HUES48 (cell line): ENCODE data around the gene URGCP.
"Not testable (repeated sequence)": the region's sequence is repeated elsewhere in the genome, so short reads cannot be mapped to it uniquely, and the experiment has no call there.

Experiments used
- H3K27ac ChIP-seq: one replicate; pipeline ENCODE4 v1.7.0; 2013; ENCODE audit warnings: low read depth, low read length, inconsistent platforms
- H3K27me3 ChIP-seq: 2 replicates; pipeline ENCODE4 v1.6.1; 2013; ENCODE audit warnings: mild to moderate bottlenecking, low read length; ENCODE audit not compliant: control insufficient read depth, insufficient read depth
- H3K36me3 ChIP-seq: 2 replicates; pipeline ENCODE4 v1.6.1; 2013; ENCODE audit warnings: low read length; ENCODE audit not compliant: control insufficient read depth, insufficient read depth
- H3K4me1 ChIP-seq: 2 replicates; pipeline ENCODE4 v1.6.1; 2013; ENCODE audit warnings: mild to moderate bottlenecking, low read length; ENCODE audit not compliant: control insufficient read depth, insufficient read depth
- H3K4me3 ChIP-seq: 2 replicates; pipeline ENCODE4 v1.5.1; 2013; ENCODE audit warnings: mild to moderate bottlenecking, low read depth, low read length
- H3K9ac ChIP-seq: 2 replicates; pipeline ENCODE4 v1.6.1; 2013; ENCODE audit warnings: mild to moderate bottlenecking, low read depth, low read length, moderate library complexity
- H3K9me3 ChIP-seq: 2 replicates; pipeline ENCODE4 v1.6.1; 2013; ENCODE audit warnings: low read length; ENCODE audit not compliant: control insufficient read depth, insufficient read depth

Gene URGCP

GRCh38 chr7:43855176-43855575 is 51.2 kb downstream of the URGCP start:
- Histone ChIP-seq H3K4me3 (no peak overlapping the region), H3K9ac (no peak overlapping the region), H3K36me3 (no peaks in the 10 kb centered on the region), H3K9me3 (no peaks in the 10 kb centered on the region), H3K27ac (no peak overlapping the region), H3K4me1 (no peaks in the 10 kb centered on the region), H3K27me3 (no peaks in the 10 kb centered on the region)

GRCh38 chr7:43851805-43852204 is 54.6 kb downstream of the URGCP start:
- Histone ChIP-seq H3K27ac (no peak overlapping the region), H3K9ac (no peak overlapping the region), H3K9me3 (no peaks in the 10 kb centered on the region), H3K27me3 (no peaks in the 10 kb centered on the region), H3K4me1 (no peaks in the 10 kb centered on the region), H3K4me3 (no peak overlapping the region), H3K36me3 (no peaks in the 10 kb centered on the region)

GRCh38 chr7:43850348-43851116 is 55.9 kb downstream of the URGCP start:
- Histone ChIP-seq H3K27me3 (no peaks in the 10 kb centered on the region), H3K36me3 (no peaks in the 10 kb centered on the region), H3K9ac (no peak overlapping the region), H3K4me1 (no peaks in the 10 kb centered on the region), H3K27ac (no peak overlapping the region), H3K4me3 (no peak overlapping the region), H3K9me3 (no peaks in the 10 kb centered on the region)

DNA sequence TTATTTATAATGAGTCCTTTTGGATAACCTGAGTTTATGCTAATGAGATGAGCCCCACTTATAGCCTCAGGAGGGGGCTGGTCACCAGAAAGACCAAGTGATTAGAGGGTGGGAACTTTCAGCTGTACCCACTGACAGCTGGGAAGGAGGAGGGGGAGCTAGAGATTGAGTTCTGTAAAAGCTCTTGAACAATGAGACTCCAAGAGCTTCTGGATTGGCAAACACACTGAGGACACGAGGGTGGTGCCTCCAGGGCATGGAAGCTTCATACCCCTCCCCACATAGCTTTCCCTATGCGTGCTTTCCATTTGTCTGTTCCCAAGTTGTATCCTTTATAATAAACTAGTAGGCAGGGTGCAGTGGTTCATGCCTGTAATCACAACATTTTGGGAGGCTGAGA is 57.3 kb downstream of the URGCP start:
- Histone ChIP-seq H3K9ac (no peak overlapping the region), H3K36me3 (no peaks in the 10 kb centered on the region), H3K27me3 (no peaks in the 10 kb centered on the region), H3K4me1 (no peaks in the 10 kb centered on the region), H3K9me3 (no peaks in the 10 kb centered on the region), H3K4me3 (no peak overlapping the region), H3K27ac (no peak overlapping the region)

GRCh38 chr7:43847496-43847895 is 58.9 kb downstream of the URGCP start:
- H3K4me3 ChIP-seq = no peak overlapping the region
- H3K27ac ChIP-seq = no peak overlapping the region
- H3K4me1 ChIP-seq = no peaks in the 10 kb centered on the region
- no peak overlapping the region for H3K9ac ChIP-seq
- H3K36me3 ChIP-seq = no peaks in the 10 kb centered on the region
- no peaks in the 10 kb centered on the region for H3K27me3 ChIP-seq
- H3K9me3 ChIP-seq = no peaks in the 10 kb centered on the region

GRCh38 chr7:43844662-43845061 is 61.7 kb downstream of the URGCP start:
- Histone ChIP-seq H3K4me1 (no peaks in the 10 kb centered on the region), H3K36me3 (no peaks in the 10 kb centered on the region), H3K27me3 (no peaks in the 10 kb centered on the region), H3K4me3 (no peak overlapping the region), H3K27ac (no peak overlapping the region), H3K9me3 (no peaks in the 10 kb centered on the region), H3K9ac (no peak overlapping the region)

- Histone ChIP-seq H3K27ac (no peak overlapping the region), H3K9ac (no peak overlapping the region), H3K4me3 (no peak overlapping the region), H3K9me3 (no peaks in the 10 kb centered on the region), H3K4me1 (no peaks in the 10 kb centered on the region), H3K27me3 (no peaks in the 10 kb centered on the region), H3K36me3 (no peaks in the 10 kb centered on the region)
These were observed 62.1 kb downstream of the URGCP start for GRCh38 chr7:43844257-43844656.

GRCh38 chr7:43843296-43843695 is 63.1 kb downstream of the URGCP start:
- H3K4me1 ChIP-seq = peaks cover 4% of the 10 kb centered on the region
- no peaks in the 10 kb centered on the region for H3K27me3 ChIP-seq
- H3K27ac ChIP-seq = no peak overlapping the region
- H3K9me3 ChIP-seq = no peaks in the 10 kb centered on the region
- no peaks in the 10 kb centered on the region for H3K36me3 ChIP-seq
- H3K9ac ChIP-seq = no peak overlapping the region
- no peak overlapping the region for H3K4me3 ChIP-seq

GRCh38 chr7:43838201-43838658 is 68.2 kb downstream of the URGCP start:
- H3K4me1 ChIP-seq = peaks cover 4% of the 10 kb centered on the region
- H3K4me3 ChIP-seq = 0 out of 2 replicates have a peak overlapping the region, but pooled peaks have one; percentile 27
- peaks cover 7% of the 10 kb centered on the region for H3K36me3 ChIP-seq
- H3K27me3 ChIP-seq = no peaks in the 10 kb centered on the region
- no peaks in the 10 kb centered on the region for H3K9me3 ChIP-seq
- no peak overlapping the region for H3K9ac ChIP-seq
- no peak overlapping the region for H3K27ac ChIP-seq

- peaks cover 4% of the 10 kb centered on the region for H3K4me1 ChIP-seq
- H3K36me3 ChIP-seq = peaks cover 11% of the 10 kb centered on the region
- peaks cover 6% of the 10 kb centered on the region; the same call in 1 of the 2 replicates for H3K9me3 ChIP-seq
- no peak overlapping the region for H3K9ac ChIP-seq
- no peak overlapping the region for H3K4me3 ChIP-seq
- no peaks in the 10 kb centered on the region for H3K27me3 ChIP-seq
- H3K27ac ChIP-seq = no peak overlapping the region
These were observed 71.7 kb downstream of the URGCP start for GRCh38 chr7:43834463-43835251.

GRCh38 chr7:43830917-43831316 is 75.5 kb downstream of the URGCP start:
- not testable (repeated sequence) for H3K27ac ChIP-seq, H3K9me3 ChIP-seq
- peaks cover 23% of the 10 kb centered on the region for H3K4me1 ChIP-seq

More at GRCh38 chr7:43830917-43831316, 75.5 kb downstream of the URGCP start:
- not testable (repeated sequence) for H3K27me3 ChIP-seq, H3K9ac ChIP-seq, H3K4me3 ChIP-seq
- peaks cover 11% of the 10 kb centered on the region for H3K36me3 ChIP-seq
